ENCODE data around the gene MAD1L1.

- no peak for TF ChIP-seq CTCF (conservative IDR thresholded peaks at IDR 0.05; ENCODE audit: low read depth, low read length)
- TF ChIP-seq POLR2A (IDR thresholded peaks at IDR 0.05; ENCODE audit: low read depth, low read length): no peak
- TF ChIP-seq CEBPB (IDR thresholded peaks at IDR 0.05; ENCODE audit: low read depth, low read length): no peak
- no peak for TF ChIP-seq ELK1 (IDR thresholded peaks at IDR 0.05; ENCODE audit: borderline replicate concordance, low read depth, low read length)
- TF ChIP-seq FOS (IDR thresholded peaks at IDR 0.05; ENCODE audit: low read depth, low read length): no peak
- no peak for TF ChIP-seq SMC3 (IDR thresholded peaks at IDR 0.05; ENCODE audit: low read depth, low read length)
- no peak for TF ChIP-seq RCOR1 (IDR thresholded peaks at IDR 0.05; ENCODE audit: insufficient replicate concordance, low read length)
- no peak for TF ChIP-seq RAD21 (IDR thresholded peaks at IDR 0.05; ENCODE audit: low read length)
- TF ChIP-seq RFX5 (IDR thresholded peaks at IDR 0.05; ENCODE audit: low read depth, low read length): no peak
- TF ChIP-seq MAFK (IDR thresholded peaks at IDR 0.05; ENCODE audit: low read depth, low read length): no peak
- no peak for TF ChIP-seq CHD1 (IDR thresholded peaks at IDR 0.05; ENCODE audit: low read depth, low read length)
- no peak for TF ChIP-seq MXI1 (IDR thresholded peaks at IDR 0.05; ENCODE audit: borderline replicate concordance, low read depth, low read length)
- no peak for TF ChIP-seq MAZ (IDR thresholded peaks at IDR 0.05; ENCODE audit: borderline replicate concordance, low read depth, low read length)
- TF ChIP-seq USF2 (IDR thresholded peaks at IDR 0.05; ENCODE audit: low read depth, low read length): no peak
Measured at GRCh38 chr7:2104716-2105115, 128.0 kb downstream of the MAD1L1 start.
